Endothelial cell of umbilical vein (primary cell): ENCODE measurements around the gene HOXD8. TPM values are rescaled to one million over a fixed set of nuclear protein-coding genes. Genes with fewer than 3 reads are reported as not detected.

ENCODE experiments used
- BruUV-seq: library from RNA; stranded (reverse); fragments of 400-500 nt; replicated peaks from 2 replicates; lab custom pipeline; 2021; lab: Mats Ljungman, UMichigan
- CTCF ChIA-PET: fragments of 300-600, 350-600 bp; sonication (Branson Sonifier 250); formaldehyde crosslinking; loops from one replicate; lab custom pipeline; 2021; ENCODE audit warnings: antibody characterized with exemption, inconsistent platforms; lab: Charles Lee
- POLR2A ChIA-PET: fragments of 300-600, 350-600 bp; sonication (Branson Sonifier 250); formaldehyde crosslinking; loops from one replicate; lab custom pipeline; 2021; ENCODE audit warnings: antibody characterized with exemption, inconsistent platforms; lab: Charles Lee
- DNase-seq: peaks from one replicate; pipeline ENCODE4 v3.0.0-alpha.2; 2011; ENCODE audit warnings: low read depth, low spot score
- FAIRE-seq: peaks from 2 replicates; lab custom pipeline; 2011; peaks lifted over from hg19 to GRCh38; lab: Jason Lieb, UNC
- H2AFZ ChIP-seq: 2 replicates; pipeline ENCODE4 v1.6.0; 2012; ENCODE audit warnings: low read depth, low read length, control low read depth, inconsistent platforms
- H3K27ac ChIP-seq: 2 replicates; pipeline ENCODE4 v1.5.1; 2011; ENCODE audit warnings: low read depth, mild to moderate bottlenecking, control low read depth, low read length, moderate library complexity; ENCODE audit not compliant: insufficient read depth
- H3K27me3 ChIP-seq, 2 experiments: 2 replicates each; pipeline versions ENCODE4 v1.6.0 to v1.6.1; 2011; ENCODE audit warnings: low read length in 2 of 2, mixed read lengths in 1 of 2; ENCODE audit not compliant: control insufficient read depth in 2 of 2, insufficient read depth in 2 of 2
- H3K36me3 ChIP-seq, 2 experiments: 2 replicates in 1 of 2; 3 replicates in 1 of 2; pipeline ENCODE4 v1.5.1; 2011; ENCODE audit warnings: low read length in 2 of 2, mild to moderate bottlenecking in 1 of 2, moderate library complexity in 1 of 2; ENCODE audit not compliant: control insufficient read depth in 2 of 2, insufficient read depth in 2 of 2; ENCODE audit errors: extremely low read depth in 1 of 2
- H3K4me1 ChIP-seq: 3 replicates; pipeline ENCODE4 v1.5.1; 2011; ENCODE audit warnings: mild to moderate bottlenecking, low read length; ENCODE audit not compliant: control insufficient read depth, insufficient read depth; ENCODE audit errors: extremely low read depth
- H3K4me2 ChIP-seq: 2 replicates; pipeline ENCODE4 v1.6.1; 2011; ENCODE audit warnings: low read length, control low read depth, mixed read lengths; ENCODE audit not compliant: insufficient read depth
- H3K4me3 ChIP-seq, 3 experiments: fragments of 200-600 bp in 1 of 3; sonication (generic), shearing (Covaris generic) in 1 of 3; replicated peaks in 1 of 3; 2 replicates each; pipeline ENCODE4 v1.5.1; 2011 to 2016; ENCODE audit warnings: control low read depth in 3 of 3, low read length in 3 of 3, mild to moderate bottlenecking in 2 of 3, inconsistent platforms in 1 of 3, low read depth in 1 of 3, moderate library complexity in 1 of 3; ENCODE audit not compliant: insufficient read depth in 1 of 3
- H3K79me2 ChIP-seq: 2 replicates; pipeline ENCODE4 v1.6.0; 2012; ENCODE audit warnings: low read length, inconsistent platforms; ENCODE audit not compliant: control insufficient read depth, insufficient read depth
- H3K9ac ChIP-seq: replicated peaks from 2 replicates; pipeline ENCODE3; 2011; ENCODE audit warnings: low read length, control low read depth; ENCODE audit not compliant: insufficient read depth; ENCODE audit errors: extremely low read depth
- H3K9me1 ChIP-seq: replicated peaks from 3 replicates; pipeline ENCODE4 v1.6.0; 2011; ENCODE audit warnings: mild to moderate bottlenecking, low read length; ENCODE audit not compliant: control insufficient read depth, insufficient read depth; ENCODE audit errors: extremely low read depth
- H3K9me3 ChIP-seq: replicated peaks from 2 replicates; pipeline ENCODE4 v1.5.1; 2012; ENCODE audit warnings: low read length, inconsistent platforms; ENCODE audit not compliant: control insufficient read depth, insufficient read depth
- H4K20me1 ChIP-seq: replicated peaks from 2 replicates; pipeline ENCODE3; 2011; ENCODE audit warnings: mild to moderate bottlenecking, low read length; ENCODE audit not compliant: control insufficient read depth, insufficient read depth; ENCODE audit errors: extremely low read depth
- EZH2 ChIP-seq: IDR thresholded peaks from 2 replicates; pipeline ENCODE4 v1.6.1; 2012; ENCODE audit warnings: borderline replicate concordance, low read depth, mild to moderate bottlenecking, moderate library complexity, low read length, inconsistent platforms; ENCODE audit not compliant: severe bottlenecking
- FOS ChIP-seq: IDR thresholded peaks from 2 replicates; pipeline ENCODE4 v1.6.1; 2011; ENCODE audit warnings: mild to moderate bottlenecking, low read length, moderate library complexity, borderline replicate concordance; ENCODE audit not compliant: insufficient read depth
- GATA2 ChIP-seq: IDR thresholded peaks from 2 replicates; pipeline ENCODE4 v1.7.0; 2011; ENCODE audit warnings: low read depth, mild to moderate bottlenecking, moderate library complexity, mixed read lengths, low read length; ENCODE audit not compliant: insufficient read length, insufficient read depth
- POLR2AphosphoS5 ChIP-seq: IDR thresholded peaks from 2 replicates; pipeline ENCODE4 v1.6.1; 2012; ENCODE audit warnings: low read depth, mild to moderate bottlenecking, control low read depth, low read length, moderate library complexity; ENCODE audit not compliant: insufficient read depth
- dilution Hi-C: fragments of 300-500 bp; cut with MboI; formaldehyde crosslinking; loops from one replicate; pipeline ENCODE4 v1.15.0; 2019; ENCODE audit warnings: low sequenced_read_pairs; ENCODE audit not compliant: extremely low pct_ligation_motif_present
- intact Hi-C: fragments of 100-400 bp; cut with micrococcal nuclease; formaldehyde crosslinking; loops from one replicate; pipeline ENCODE4 v1.10.0; 2022
- polyA plus RNA-seq, 4 experiments: library from polyadenylated mRNA; depleted of rRNA in 3 of 4; stranded (reverse) in 3 of 4; unstranded in 1 of 4; fragments of >200 nt; gene quantifications; 2 replicates each; pipeline versions ENCODE4 v1.2.1 to v1.2.3, GENCODE V29; 2011 to 2012; ENCODE audit warnings: missing spikeins in 1 of 4
- total RNA-seq: library from RNA; stranded (reverse); gene quantifications from 2 replicates; pipeline ENCODE4 v1.2.3, GENCODE V29; 2021
- TF ChIP-seq, protein P1 (sequence below), 2 donors: IDR thresholded peaks; 1 replicate in 1 of 2; 2 replicates in 1 of 2; pipeline ENCODE4 v1.5.1; 2011; ENCODE audit warnings: low read length in 2 of 2, mild to moderate bottlenecking in 2 of 2, moderate library complexity in 2 of 2, control low read depth in 1 of 2, inconsistent platforms in 1 of 2, low read depth in 1 of 2; ENCODE audit not compliant: insufficient read depth in 1 of 2; ENCODE audit errors: extremely low read depth in 1 of 2

Gene HOXD8
- total and polyA plus RNA-seq, 2 donors (not counting 3 experiments of a cell fraction or from before 2014, with no cell fraction given), result 6.4 to 15.6 TPM

DNA sequence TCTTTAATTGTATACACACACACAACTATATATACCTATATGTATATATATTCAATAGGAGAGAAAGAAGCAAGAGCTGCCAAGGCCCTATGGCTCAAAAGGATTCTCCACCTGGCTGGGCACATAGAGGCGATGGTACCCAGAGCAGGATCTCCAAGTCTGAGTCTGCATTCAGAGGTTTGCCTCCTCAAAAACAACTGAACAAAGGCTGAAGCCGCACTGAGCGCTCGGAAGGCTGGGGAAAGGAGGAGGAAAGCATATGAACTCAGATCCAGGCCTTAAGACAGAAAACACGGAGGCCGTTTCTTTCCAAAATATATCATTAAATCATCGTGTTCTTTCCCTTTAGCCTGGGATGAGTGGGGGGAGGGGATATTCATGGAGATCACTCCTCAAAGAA lies 26.3 kb upstream of the HOXD8 start:
- Histone ChIP-seq H3K4me3 (no peak overlapping the region), H2AFZ (no peak overlapping the region), H3K4me1 (no peaks in the 10 kb centered on the region), H3K36me3 (no peaks in the 10 kb centered on the region), H3K9me1 (no peaks in the 10 kb centered on the region), H3K9ac (no peak overlapping the region), H3K79me2 (no peaks in the 10 kb centered on the region), H3K4me2 (no peak overlapping the region), H3K27ac (no peak overlapping the region), H3K27me3 (peaks cover 86 to 97% of the 10 kb centered on the region in 2 experiments), H3K9me3 (no peaks in the 10 kb centered on the region), H4K20me1 (no peaks in the 10 kb centered on the region)
- intact Hi-C loops, result no loop called here
- no TSS peak for BruUV-seq
- ChIA-PET CTCF (interaction anchor here (0.8 to 2.4 kb wide), 5 partner anchors 8 to 1404 kb away, joined by 3 to 13 read pairs (median 4); partner anchors contain the start of gene HOXD9), POLR2A (no interaction called here)
- DNase-seq (no peak), FAIRE-seq (no peak)
- dilution Hi-C loops, result no loop called here
- TF ChIP-seq GATA2 (no peak), FOS (no peak), POLR2AphosphoS5 (no peak), EZH2 (no peak)
- TF ChIP-seq, protein P1, sequence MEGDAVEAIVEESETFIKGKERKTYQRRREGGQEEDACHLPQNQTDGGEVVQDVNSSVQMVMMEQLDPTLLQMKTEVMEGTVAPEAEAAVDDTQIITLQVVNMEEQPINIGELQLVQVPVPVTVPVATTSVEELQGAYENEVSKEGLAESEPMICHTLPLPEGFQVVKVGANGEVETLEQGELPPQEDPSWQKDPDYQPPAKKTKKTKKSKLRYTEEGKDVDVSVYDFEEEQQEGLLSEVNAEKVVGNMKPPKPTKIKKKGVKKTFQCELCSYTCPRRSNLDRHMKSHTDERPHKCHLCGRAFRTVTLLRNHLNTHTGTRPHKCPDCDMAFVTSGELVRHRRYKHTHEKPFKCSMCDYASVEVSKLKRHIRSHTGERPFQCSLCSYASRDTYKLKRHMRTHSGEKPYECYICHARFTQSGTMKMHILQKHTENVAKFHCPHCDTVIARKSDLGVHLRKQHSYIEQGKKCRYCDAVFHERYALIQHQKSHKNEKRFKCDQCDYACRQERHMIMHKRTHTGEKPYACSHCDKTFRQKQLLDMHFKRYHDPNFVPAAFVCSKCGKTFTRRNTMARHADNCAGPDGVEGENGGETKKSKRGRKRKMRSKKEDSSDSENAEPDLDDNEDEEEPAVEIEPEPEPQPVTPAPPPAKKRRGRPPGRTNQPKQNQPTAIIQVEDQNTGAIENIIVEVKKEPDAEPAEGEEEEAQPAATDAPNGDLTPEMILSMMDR (IDR thresholded peaks at IDR 0.05; ENCODE audit: extremely low read depth in 1 of 2, insufficient read depth in 1 of 2, low read depth in 1 of 2, low read length in 2 of 2), result no peak
